KOPT-K1 (cell line): ENCODE data around the gene BRMS1.

Experiments
- H3K27ac ChIP-seq: fragments of 200-600 bp; sonication (generic); 2 replicates; pipeline ENCODE4 v1.5.1; 2016; ENCODE audit warnings: antibody characterized with exemption, mild to moderate bottlenecking, low read depth, low read length; ENCODE audit not compliant: poor library complexity, severe bottlenecking
- H3K36me3 ChIP-seq: fragments of 200-600 bp; sonication (generic); 2 replicates; pipeline ENCODE4 v1.5.1; 2017; ENCODE audit warnings: antibody characterized with exemption, mild to moderate bottlenecking, low read length, moderate library complexity; ENCODE audit not compliant: insufficient read depth
- H3K9me3 ChIP-seq: fragments of 200-600 bp; sonication (generic); 2 replicates; pipeline ENCODE4 v1.5.1; 2017; ENCODE audit warnings: antibody characterized with exemption, low read length, mild to moderate bottlenecking; ENCODE audit not compliant: insufficient read depth, poor library complexity, severe bottlenecking

Gene BRMS1

DNA sequence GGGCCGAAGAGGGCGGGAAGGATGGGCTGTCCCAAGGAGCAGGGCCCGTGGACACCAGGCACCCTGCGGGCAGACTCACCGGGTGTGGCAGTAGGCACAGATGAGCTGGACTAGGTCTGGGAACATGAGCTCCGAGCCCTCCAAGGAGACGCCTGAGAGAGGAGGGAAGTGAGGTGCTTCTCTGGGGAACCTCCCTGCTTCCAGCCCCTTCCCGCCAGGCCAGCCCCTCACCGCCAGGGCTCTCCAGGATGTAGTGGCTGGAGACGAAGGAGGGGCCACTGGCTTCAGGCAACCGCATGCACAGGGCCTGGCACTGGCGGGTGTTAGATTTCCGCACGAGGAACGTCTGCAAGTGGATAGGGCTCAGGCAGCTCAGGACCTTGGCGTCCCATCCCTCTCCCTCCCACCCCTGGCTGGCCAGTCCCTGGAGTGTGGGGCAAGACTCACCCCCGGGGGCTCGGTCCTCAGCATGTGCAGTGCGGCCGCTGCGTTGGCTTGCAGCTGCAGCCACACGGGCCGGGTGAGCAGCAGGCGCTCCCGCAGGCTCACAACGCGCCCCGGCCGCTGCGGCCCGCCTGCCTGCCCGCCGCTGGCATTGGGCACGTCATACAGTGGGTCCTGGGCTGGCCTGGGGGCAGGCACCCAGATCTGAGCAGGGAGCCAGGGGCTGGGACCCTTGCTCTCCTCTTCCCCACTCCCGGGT, 9.2 kb downstream of the BRMS1 start:
- peaks cover 44% of the 10 kb centered on the region for H3K36me3 ChIP-seq
- no peaks in the 10 kb centered on the region for H3K9me3 ChIP-seq
- no peak overlapping the region for H3K27ac ChIP-seq

DNA sequence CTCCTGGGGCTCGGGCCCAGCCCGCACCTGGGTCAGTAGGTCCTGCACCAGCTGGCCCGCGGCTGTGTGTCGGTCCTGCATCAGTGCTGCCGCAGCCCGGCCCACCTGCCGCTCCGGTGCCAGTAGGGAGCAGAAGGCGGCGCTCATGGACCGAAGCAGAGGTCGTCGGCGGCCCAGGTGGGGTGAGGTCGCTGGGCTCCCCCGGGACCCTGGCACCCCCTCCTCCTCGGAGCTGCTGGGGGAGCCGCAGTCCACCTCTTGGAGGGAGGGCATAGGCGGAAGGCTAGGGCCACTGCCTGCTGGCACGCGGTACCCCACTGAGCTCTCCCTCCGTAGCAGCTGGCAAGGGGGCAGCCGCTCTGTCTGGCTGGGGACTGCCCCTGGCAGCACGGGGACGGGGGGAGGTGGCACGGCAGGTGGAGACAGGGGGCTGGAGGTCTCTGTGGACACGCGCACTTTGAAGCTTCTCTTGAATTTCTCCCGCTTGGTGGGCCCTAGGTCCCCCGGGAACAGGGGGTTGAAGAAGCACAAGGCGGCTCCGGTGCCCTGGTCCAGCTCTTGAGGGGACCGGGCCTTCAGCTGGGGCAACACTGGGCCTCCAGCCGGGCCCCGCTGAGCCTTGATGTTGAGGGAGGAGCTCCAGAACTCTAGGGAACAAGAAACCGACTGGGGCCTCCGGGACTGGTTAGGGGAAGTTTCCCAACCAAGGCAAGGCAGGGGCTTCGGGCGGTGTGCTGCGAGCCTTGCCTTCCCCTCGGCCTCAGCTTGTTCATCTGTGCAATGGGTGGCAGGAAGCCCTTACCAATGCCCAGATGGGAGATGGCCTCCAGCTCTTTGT, 10.1 kb downstream of the BRMS1 start:
- Histone ChIP-seq H3K27ac (no peak overlapping the region), H3K9me3 (no peaks in the 10 kb centered on the region)

DNA sequence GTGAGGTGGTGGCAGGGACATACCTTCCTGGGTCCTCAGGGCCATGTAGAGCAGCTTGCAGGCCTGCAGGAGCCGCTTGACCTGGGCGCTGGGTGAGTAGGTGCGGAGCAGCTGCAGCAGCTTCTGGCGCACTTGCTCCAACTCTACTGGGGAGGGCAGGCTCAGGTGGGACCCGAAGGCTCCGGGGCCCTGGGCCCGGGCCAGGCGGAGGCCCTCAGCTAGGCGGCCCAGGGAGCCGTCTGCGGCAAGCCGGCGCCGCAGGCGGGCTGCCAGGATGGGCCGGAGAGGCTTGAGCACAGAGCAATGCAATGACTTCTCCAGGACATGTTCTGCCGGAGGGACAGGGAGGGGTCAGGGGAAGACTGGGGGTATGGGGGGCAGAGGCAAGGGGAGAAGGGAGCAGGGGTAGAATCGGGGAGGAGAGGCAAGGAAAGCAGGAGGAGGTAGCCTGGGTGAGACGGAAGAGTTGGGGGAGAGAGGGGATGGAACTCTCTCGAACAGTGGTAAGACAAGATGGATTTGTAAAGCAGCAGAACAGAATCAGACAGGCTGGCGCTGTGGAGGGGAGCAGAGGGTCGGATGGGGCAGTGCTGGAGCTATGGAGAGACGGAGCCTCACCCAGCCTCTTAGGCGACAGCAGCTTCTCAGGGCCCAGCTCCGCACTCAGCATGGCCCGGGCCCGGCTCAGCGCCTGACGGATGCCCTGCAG, 10.9 kb downstream of the BRMS1 start:
- no peak overlapping the region for H3K27ac ChIP-seq
- peaks cover 28% of the 10 kb centered on the region; the same call in 1 of the 2 replicates for H3K36me3 ChIP-seq
- no peaks in the 10 kb centered on the region for H3K9me3 ChIP-seq

More for the DNA sequence above, 10.1 kb downstream of the BRMS1 start:
- peaks cover 36% of the 10 kb centered on the region for H3K36me3 ChIP-seq

DNA sequence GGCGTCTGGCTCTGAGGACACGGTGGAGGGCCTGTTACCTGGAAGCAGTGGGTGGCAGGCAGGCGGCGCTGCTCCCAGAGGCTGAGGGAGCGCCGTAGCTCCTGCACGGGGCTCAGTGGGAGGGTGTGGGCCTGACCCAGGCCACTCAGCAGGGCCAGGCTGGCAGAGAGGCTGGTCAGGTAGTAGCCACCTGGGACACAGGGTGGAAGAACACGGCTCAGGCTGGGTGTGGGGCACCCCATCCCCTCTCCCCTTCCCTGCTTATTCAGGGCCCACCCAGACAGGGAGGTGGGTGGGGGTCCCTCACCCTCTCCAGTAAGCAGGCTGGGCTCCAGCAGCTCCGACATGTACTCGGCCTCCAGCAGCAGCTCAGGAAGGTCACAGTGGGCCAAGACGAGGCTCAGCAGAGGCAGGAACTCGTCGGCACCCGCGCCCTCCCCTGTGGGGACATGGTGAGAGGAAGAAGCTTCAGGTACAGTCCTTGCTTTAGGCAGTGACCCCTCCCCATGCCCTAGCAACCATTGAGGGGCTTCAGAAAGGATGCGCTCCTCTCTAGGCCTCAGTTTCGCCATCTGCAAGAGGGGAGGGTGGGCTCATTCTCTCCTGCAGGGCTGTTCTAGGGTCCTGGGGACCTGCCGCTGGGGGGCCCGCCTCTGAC, 11.6 kb downstream of the BRMS1 start:
- H3K27ac ChIP-seq = no peak overlapping the region
- no peaks in the 10 kb centered on the region for H3K9me3 ChIP-seq
- H3K36me3 ChIP-seq = peaks cover 21% of the 10 kb centered on the region; the same call in 1 of the 2 replicates

DNA sequence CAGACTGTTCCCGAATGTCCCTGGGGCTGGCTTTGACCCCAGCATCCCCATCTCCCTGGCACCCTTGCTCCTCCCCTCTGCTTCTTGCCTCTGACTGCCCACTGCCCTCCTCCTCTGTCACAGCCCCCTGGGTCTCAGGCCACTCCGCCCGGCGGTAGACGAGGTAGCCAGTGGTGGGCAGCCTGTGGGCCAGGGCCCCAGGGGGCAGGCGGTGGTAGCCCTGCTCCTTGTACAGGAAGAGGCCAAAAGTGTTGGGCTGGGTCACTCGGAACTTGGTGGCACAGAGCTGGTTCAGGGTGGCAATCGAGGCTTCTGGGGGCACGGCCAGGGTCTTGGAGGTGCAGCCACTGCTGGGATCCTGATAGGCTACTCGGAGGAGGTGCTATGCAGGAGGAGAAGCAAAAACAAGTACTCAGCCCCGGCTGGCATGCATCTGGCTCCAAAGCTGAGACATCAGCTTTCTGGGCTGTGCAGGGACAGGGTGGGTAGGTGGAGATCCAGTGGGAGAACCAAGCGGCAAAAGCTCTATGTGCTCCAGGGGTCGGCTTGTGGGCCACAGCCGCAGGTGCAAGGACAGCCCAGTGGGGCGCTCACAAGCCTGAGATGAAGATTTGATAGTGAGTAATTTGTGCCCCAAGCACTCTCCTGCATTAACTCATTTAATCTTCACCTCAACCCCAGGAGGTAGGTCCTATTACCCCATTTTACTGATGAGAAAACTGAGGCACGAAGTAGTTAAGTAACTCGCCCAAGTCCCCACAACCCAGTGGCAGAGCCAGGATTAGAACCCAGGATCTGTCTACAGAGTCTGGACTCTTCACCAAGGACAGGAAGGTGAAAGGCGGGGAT, 12.3 kb downstream of the BRMS1 start:
- Histone ChIP-seq H3K36me3 (peaks cover 13% of the 10 kb centered on the region; the same call in 1 of the 2 replicates), H3K9me3 (no peaks in the 10 kb centered on the region), H3K27ac (no peak overlapping the region)

DNA sequence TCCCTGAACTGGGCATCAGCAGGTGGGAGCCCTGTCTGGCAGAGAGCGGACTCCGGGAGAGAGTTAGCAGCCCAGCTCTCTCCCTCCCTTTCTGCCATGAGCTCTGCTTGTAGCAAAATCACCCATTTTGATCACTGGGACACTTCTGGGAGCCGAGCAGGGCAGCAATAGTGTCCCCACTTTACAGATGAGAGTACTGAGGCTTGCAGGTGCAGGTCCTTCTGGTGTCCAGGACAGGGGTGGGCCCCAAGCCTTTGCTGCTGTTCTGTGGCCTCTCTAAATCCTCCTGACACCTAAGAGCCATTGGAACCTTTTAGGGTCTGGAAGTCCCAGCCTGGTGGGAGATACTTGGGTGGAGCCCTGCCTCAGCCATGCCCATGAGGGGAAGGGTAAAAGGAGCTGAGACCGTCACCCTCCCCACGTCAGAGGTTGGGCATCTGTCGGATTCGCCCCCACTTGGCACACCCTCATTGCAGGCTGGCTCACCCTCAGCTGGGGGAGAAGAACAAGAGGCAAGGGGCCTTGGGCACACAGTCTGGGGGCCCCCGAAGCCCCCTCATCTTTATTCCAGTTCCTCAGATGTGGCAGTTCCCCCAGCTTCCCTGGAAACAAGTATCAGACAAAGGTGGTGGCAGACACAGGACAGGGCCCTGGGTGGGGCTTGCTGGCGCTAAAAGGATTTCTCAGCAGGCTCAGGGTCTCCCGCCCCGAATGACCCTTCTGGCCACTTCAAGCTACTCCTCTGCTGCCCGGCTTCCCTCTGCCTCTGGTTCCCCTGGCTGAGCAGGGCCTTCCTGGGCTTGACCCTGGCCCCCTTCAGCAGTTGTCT, 13.1 kb downstream of the BRMS1 start:
- no peaks in the 10 kb centered on the region for H3K9me3 ChIP-seq
- H3K27ac ChIP-seq = no peak overlapping the region
- H3K36me3 ChIP-seq = peaks cover 5% of the 10 kb centered on the region; the same call in 1 of the 2 replicates

DNA sequence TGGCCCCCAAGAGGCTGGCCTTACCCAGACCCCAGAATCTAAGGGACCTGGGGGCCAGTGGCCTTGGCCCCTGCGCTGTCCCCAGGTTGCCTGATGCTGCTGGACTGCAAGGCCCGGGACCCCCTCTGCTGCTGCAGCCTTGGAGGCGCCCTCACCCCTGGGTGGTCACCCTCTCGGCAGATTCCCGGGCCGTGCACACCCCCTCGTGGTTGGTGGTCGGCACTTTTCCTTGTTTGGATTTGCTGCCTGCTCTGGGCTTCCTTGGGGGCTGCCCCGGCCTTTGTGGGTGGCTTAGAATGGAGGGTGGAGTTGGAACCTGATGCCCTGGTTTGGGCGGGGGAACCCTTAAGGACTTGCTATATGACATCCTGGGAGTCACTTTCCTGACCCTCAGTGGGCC, 14.0 kb downstream of the BRMS1 start:
- Histone ChIP-seq H3K36me3 (no peaks in the 10 kb centered on the region), H3K9me3 (no peaks in the 10 kb centered on the region), H3K27ac (no peak overlapping the region)

DNA sequence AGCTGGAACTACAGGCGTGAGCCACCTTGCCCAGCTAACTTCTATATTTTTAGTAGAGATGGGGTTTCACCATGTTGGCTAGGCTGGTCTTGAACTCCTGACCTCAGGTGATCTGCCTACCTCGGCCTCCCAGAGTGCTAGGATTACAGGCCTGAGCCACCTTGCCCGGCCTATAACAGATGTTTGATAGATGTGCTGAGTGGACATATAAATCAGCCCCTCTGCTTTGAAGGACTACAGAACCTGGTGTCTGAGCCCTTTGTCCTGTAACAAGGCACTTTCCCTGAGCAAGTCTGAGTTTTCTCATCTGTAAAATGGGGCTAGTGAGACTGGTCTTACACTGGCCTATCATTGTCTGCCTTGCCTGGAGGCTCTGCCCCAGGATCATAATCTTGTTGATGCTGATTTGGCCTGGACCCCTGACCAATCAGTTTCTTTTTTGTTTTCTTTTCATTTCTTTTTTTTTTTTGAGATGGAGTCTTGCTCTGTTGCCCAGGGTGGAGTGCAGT, 15.7 kb downstream of the BRMS1 start:
- Histone ChIP-seq H3K9me3 (no peaks in the 10 kb centered on the region), H3K27ac (no peak overlapping the region), H3K36me3 (no peaks in the 10 kb centered on the region)

DNA sequence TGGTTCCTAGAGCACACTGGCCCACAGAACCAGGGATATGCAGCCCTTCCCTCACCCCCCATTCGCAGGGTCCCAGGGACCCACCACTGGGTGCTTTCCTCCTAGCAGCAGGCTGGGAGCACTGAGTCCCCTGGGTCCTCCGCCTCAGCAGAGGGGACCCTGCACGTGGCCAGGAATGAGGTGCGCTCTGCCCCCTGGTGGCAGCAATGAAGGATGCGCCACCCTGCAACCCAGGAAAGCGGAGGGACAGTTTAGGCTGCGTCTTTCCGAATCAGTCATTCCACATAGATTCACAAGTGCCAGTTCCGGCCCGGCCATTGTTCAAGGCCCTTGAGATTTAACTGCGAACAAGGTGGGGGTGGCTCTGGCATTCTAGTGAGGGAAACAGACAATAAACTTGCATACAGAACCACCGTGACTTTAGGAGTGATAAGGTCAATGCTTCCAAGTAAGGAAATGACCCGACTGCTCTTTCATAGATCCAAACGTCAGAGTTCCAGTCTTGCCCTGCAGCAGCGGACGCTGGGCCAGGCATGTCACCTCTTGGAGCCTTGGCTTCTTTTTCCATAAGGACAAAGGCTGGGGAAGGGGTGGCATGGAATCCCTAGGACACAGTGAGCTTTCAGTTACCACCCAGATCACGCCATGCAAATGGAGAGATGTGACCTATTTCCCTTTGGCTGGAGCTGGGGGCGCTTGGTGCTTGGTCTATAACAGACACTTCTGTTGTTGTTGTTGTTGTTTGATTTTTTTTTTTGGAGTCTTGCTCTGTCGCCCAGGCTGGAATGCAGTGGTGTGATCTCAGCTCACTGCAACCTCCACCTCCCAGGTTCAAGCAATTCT, 16.4 kb downstream of the BRMS1 start:
- H3K36me3 ChIP-seq = no peaks in the 10 kb centered on the region
- H3K27ac ChIP-seq = peak overlapping the region; percentile 92
- H3K9me3 ChIP-seq = no peaks in the 10 kb centered on the region

DNA sequence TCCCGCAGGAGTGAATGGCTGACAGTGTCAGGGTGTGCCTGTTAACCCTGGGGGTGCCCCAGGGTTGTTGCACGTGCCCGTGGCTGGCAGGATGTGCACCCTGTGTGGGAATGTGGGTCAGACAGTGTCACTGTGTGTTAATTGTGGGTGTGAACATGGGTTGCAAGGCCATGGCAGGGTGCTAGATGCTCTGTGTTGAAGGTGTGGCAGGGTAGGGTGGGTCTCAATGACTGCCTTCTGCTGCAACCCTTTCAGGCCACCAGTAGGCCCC, 16.9 kb downstream of the BRMS1 start:
- Histone ChIP-seq H3K36me3 (no peaks in the 10 kb centered on the region), H3K9me3 (no peaks in the 10 kb centered on the region), H3K27ac (peak overlapping the region; percentile 92)

DNA sequence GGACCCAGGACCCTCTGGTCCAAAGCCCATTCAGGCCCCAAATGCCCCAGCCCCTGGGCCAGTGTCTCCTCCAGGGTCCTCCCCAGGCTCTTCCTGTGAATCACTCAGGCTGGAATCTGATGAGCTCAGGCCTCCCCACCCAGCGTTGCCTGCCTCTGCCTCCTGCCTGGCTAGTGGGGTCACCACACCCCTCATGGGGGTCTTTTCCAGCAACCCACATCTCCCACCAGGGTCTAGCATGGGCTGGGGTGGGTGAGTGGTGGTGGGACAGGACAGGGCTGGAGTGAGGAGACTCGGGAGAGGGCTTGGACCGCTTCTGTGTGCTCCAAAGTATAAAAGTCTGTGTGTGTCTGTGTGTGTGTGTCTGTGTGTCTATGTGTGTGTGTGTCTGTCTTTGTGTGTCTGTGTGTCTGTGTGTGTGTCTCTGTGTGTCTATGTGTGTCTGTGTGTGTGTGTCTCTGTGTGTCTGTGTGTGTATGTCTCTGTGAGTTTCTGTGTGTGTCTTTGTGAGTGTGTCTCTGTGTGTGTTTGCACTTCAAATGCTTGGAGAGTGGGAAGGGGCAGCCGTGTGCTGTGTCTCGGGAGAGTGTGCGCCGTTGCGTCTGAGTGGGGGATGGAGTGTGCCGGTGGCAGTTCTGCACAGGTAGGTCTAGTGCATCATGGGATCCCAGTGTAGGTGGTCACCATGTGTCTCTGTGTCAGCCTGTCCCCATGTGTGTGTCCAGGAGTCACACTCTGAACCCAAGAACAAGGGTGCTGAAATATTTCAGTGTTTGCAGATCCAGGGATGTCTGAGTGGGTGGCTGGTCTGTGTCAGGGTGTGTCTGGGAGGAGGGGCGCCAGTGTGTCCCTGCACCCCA, 17.5 kb downstream of the BRMS1 start:
- Histone ChIP-seq H3K27ac (peak overlapping the region; percentile 92), H3K9me3 (no peaks in the 10 kb centered on the region), H3K36me3 (no peaks in the 10 kb centered on the region)
